B cell (primary cell): ENCODE data around the gene BMP8A.

Experiments
- EZH2 ChIP-seq: IDR thresholded peaks from 2 replicates; pipeline ENCODE4 v1.6.1; 2012; ENCODE audit warnings: borderline replicate concordance, low read depth, mild to moderate bottlenecking, moderate library complexity, low read length; ENCODE audit not compliant: insufficient read depth, poor library complexity, severe bottlenecking
- TF ChIP-seq, protein P1 (sequence below): fragments of 200-600 bp; IDR thresholded peaks from one replicate; pipeline ENCODE4 v1.8.0; 2022; ENCODE audit warnings: antibody characterized with exemption, mild to moderate bottlenecking

DNA sequence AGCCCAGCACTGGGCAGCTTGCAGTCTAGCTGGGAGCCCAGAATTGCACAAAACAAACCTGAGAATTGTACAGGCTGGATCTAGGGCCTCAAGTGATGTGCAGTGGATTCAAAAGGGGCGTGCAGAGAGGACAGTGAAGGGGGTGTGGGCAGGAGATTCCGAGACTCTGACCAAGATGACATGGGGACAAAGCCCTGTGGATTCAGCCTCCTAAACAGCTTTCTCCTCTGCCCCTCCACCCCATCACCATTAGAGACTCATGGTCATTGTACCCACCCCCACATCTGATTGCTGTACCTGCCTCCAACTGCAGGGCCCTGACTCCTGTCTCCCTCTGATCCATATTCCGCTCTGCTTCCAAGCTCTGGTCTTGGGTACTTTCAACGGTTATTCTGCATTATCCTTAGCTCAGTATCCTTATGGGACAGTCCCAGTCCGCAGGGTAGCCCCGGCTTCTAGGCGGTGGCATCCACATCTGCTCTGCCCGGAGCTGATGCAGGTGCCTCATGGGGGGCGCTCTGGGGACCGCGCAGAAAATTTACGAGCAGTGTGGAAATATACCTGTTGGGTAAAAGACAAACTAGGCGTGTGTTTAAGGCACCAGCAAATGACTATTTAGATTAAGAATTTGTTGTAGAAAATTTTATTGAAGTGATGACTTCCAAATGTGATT lies 1.7 kb upstream of the BMP8A start:
- TF ChIP-seq, protein P1, sequence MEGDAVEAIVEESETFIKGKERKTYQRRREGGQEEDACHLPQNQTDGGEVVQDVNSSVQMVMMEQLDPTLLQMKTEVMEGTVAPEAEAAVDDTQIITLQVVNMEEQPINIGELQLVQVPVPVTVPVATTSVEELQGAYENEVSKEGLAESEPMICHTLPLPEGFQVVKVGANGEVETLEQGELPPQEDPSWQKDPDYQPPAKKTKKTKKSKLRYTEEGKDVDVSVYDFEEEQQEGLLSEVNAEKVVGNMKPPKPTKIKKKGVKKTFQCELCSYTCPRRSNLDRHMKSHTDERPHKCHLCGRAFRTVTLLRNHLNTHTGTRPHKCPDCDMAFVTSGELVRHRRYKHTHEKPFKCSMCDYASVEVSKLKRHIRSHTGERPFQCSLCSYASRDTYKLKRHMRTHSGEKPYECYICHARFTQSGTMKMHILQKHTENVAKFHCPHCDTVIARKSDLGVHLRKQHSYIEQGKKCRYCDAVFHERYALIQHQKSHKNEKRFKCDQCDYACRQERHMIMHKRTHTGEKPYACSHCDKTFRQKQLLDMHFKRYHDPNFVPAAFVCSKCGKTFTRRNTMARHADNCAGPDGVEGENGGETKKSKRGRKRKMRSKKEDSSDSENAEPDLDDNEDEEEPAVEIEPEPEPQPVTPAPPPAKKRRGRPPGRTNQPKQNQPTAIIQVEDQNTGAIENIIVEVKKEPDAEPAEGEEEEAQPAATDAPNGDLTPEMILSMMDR, result no peak
- no peak for TF ChIP-seq EZH2
